ENCODE results near the gene DDX59.

Gene DDX59

GRCh38 chr1:200658037-200658818, 11.5 kb downstream of the DDX59 start:
- H3K9me3 ChIP-seq (ENCODE audit: control insufficient read depth in 5 of 5, low read length in 5 of 5) = no peaks in the 10 kb centered on the region
- no peak overlapping the region for H3K4me3 ChIP-seq (ENCODE audit: low read depth in 1 of 5, low read length in 5 of 5)
- no peaks in the 10 kb centered on the region for H3K27me3 ChIP-seq (ENCODE audit: control insufficient read depth in 5 of 5, insufficient read depth in 4 of 5, low read length in 5 of 5)
- H3K36me3 ChIP-seq (ENCODE audit: control insufficient read depth in 5 of 5, insufficient read depth in 5 of 5, low read length in 5 of 5) = peaks cover 11 to 74% (median 31%) of the 10 kb centered on the region in 5 donors
- peaks cover 0 to 4% (median 0%) of the 10 kb centered on the region in 5 donors for H3K4me1 ChIP-seq (ENCODE audit: control insufficient read depth in 5 of 5, insufficient read depth in 5 of 5, low read length in 5 of 5)
- H3K9ac ChIP-seq (ENCODE audit: low read length in 5 of 5) = no peak overlapping the region
- H3K27ac ChIP-seq (ENCODE audit: low read depth, low read length) = no peak overlapping the region

GRCh38 chr1:200654660-200655059, 15.0 kb downstream of the DDX59 start:
- Histone ChIP-seq H3K27ac (ENCODE audit: low read depth, low read length) (no peak overlapping the region), H3K9ac (ENCODE audit: low read length in 5 of 5) (no peak overlapping the region), H3K27me3 (ENCODE audit: control insufficient read depth in 5 of 5, insufficient read depth in 4 of 5, low read length in 5 of 5) (no peaks in the 10 kb centered on the region), H3K9me3 (ENCODE audit: control insufficient read depth in 5 of 5, low read length in 5 of 5) (no peaks in the 10 kb centered on the region), H3K36me3 (ENCODE audit: control insufficient read depth in 5 of 5, insufficient read depth in 5 of 5, low read length in 5 of 5) (peaks cover 14 to 56% (median 32%) of the 10 kb centered on the region in 5 donors), H3K4me3 (ENCODE audit: low read depth in 1 of 5, low read length in 5 of 5) (no peak overlapping the region), H3K4me1 (ENCODE audit: control insufficient read depth in 5 of 5, insufficient read depth in 5 of 5, low read length in 5 of 5) (no peaks in the 10 kb centered on the region)

- H3K4me3 ChIP-seq (ENCODE audit: low read depth in 1 of 5, low read length in 5 of 5) = no peak overlapping the region
- H3K27ac ChIP-seq (ENCODE audit: low read depth, low read length) = no peak overlapping the region
- no peaks in the 10 kb centered on the region for H3K27me3 ChIP-seq (ENCODE audit: control insufficient read depth in 5 of 5, insufficient read depth in 4 of 5, low read length in 5 of 5)
- H3K36me3 ChIP-seq (ENCODE audit: control insufficient read depth in 5 of 5, insufficient read depth in 5 of 5, low read length in 5 of 5) = peaks cover 20 to 54% (median 30%) of the 10 kb centered on the region in 5 donors
- H3K9me3 ChIP-seq (ENCODE audit: control insufficient read depth in 5 of 5, low read length in 5 of 5) = no peaks in the 10 kb centered on the region
- H3K4me1 ChIP-seq (ENCODE audit: control insufficient read depth in 5 of 5, insufficient read depth in 5 of 5, low read length in 5 of 5) = no peaks in the 10 kb centered on the region
- H3K9ac ChIP-seq (ENCODE audit: low read length in 5 of 5) = no peak overlapping the region
Measured at GRCh38 chr1:200653022-200653462, 16.7 kb downstream of the DDX59 start.

- Histone ChIP-seq H3K9me3 (ENCODE audit: control insufficient read depth in 5 of 5, low read length in 5 of 5) (no peaks in the 10 kb centered on the region), H3K27me3 (ENCODE audit: control insufficient read depth in 5 of 5, insufficient read depth in 4 of 5, low read length in 5 of 5) (no peaks in the 10 kb centered on the region), H3K36me3 (ENCODE audit: control insufficient read depth in 5 of 5, insufficient read depth in 5 of 5, low read length in 5 of 5) (peaks cover 19 to 52% (median 26%) of the 10 kb centered on the region in 5 donors), H3K9ac (ENCODE audit: low read length in 5 of 5) (no peak overlapping the region), H3K4me3 (ENCODE audit: low read depth in 1 of 5, low read length in 5 of 5) (no peak overlapping the region), H3K4me1 (ENCODE audit: control insufficient read depth in 5 of 5, insufficient read depth in 5 of 5, low read length in 5 of 5) (no peaks in the 10 kb centered on the region), H3K27ac (ENCODE audit: low read depth, low read length) (no peak overlapping the region)
Measured at GRCh38 chr1:200652378-200652777, 17.3 kb downstream of the DDX59 start.

GRCh38 chr1:200646515-200646914, 23.2 kb downstream of the DDX59 start:
- H3K27me3 ChIP-seq (ENCODE audit: control insufficient read depth in 5 of 5, insufficient read depth in 4 of 5, low read length in 5 of 5) = no peaks in the 10 kb centered on the region
- H3K4me3 ChIP-seq (ENCODE audit: low read depth in 1 of 5, low read length in 5 of 5) = no peak overlapping the region
- H3K27ac ChIP-seq (ENCODE audit: low read depth, low read length) = no peak overlapping the region
- no peaks in the 10 kb centered on the region for H3K4me1 ChIP-seq (ENCODE audit: control insufficient read depth in 5 of 5, insufficient read depth in 5 of 5, low read length in 5 of 5)
- no peaks in the 10 kb centered on the region for H3K9me3 ChIP-seq (ENCODE audit: control insufficient read depth in 5 of 5, low read length in 5 of 5)
- peaks cover 15 to 38% (median 17%) of the 10 kb centered on the region in 5 donors for H3K36me3 ChIP-seq (ENCODE audit: control insufficient read depth in 5 of 5, insufficient read depth in 5 of 5, low read length in 5 of 5)
- H3K9ac ChIP-seq (ENCODE audit: low read length in 5 of 5) = no peak overlapping the region

GRCh38 chr1:200644021-200644420, 25.7 kb downstream of the DDX59 start:
- H3K27me3 ChIP-seq (ENCODE audit: control insufficient read depth in 5 of 5, insufficient read depth in 4 of 5, low read length in 5 of 5) = no peaks in the 10 kb centered on the region
- H3K9ac ChIP-seq (ENCODE audit: low read length in 5 of 5) = no peak overlapping the region
- H3K27ac ChIP-seq (ENCODE audit: low read depth, low read length) = no peak overlapping the region
- peaks cover 12 to 32% (median 16%) of the 10 kb centered on the region in 5 donors for H3K36me3 ChIP-seq (ENCODE audit: control insufficient read depth in 5 of 5, insufficient read depth in 5 of 5, low read length in 5 of 5)
- peaks cover 0 to 8% (median 0%) of the 10 kb centered on the region in 5 donors for H3K4me1 ChIP-seq (ENCODE audit: control insufficient read depth in 5 of 5, insufficient read depth in 5 of 5, low read length in 5 of 5)
- H3K4me3 ChIP-seq (ENCODE audit: low read depth in 1 of 5, low read length in 5 of 5) = no peak overlapping the region
- H3K9me3 ChIP-seq (ENCODE audit: control insufficient read depth in 5 of 5, low read length in 5 of 5) = no peaks in the 10 kb centered on the region

GRCh38 chr1:200642481-200642880, 27.2 kb downstream of the DDX59 start:
- Histone ChIP-seq H3K36me3 (ENCODE audit: control insufficient read depth in 5 of 5, insufficient read depth in 5 of 5, low read length in 5 of 5) (peaks cover 5 to 20% (median 8%) of the 10 kb centered on the region in 5 donors), H3K27ac (ENCODE audit: low read depth, low read length) (no peak overlapping the region), H3K9ac (ENCODE audit: low read length in 5 of 5) (no peak overlapping the region), H3K9me3 (ENCODE audit: control insufficient read depth in 5 of 5, low read length in 5 of 5) (no peaks in the 10 kb centered on the region), H3K4me3 (ENCODE audit: low read depth in 1 of 5, low read length in 5 of 5) (no peak overlapping the region), H3K4me1 (ENCODE audit: control insufficient read depth in 5 of 5, insufficient read depth in 5 of 5, low read length in 5 of 5) (peaks cover 0 to 8% (median 0%) of the 10 kb centered on the region in 5 donors), H3K27me3 (ENCODE audit: control insufficient read depth in 5 of 5, insufficient read depth in 4 of 5, low read length in 5 of 5) (no peaks in the 10 kb centered on the region)

- H3K4me1 ChIP-seq (ENCODE audit: control insufficient read depth in 5 of 5, insufficient read depth in 5 of 5, low read length in 5 of 5) = peaks cover 0 to 8% (median 0%) of the 10 kb centered on the region in 5 donors
- H3K9ac ChIP-seq (ENCODE audit: low read length in 5 of 5) = no peak overlapping the region
- no peak overlapping the region for H3K27ac ChIP-seq (ENCODE audit: low read depth, low read length)
- no peaks in the 10 kb centered on the region for H3K27me3 ChIP-seq (ENCODE audit: control insufficient read depth in 5 of 5, insufficient read depth in 4 of 5, low read length in 5 of 5)
- H3K4me3 ChIP-seq (ENCODE audit: low read depth in 1 of 5, low read length in 5 of 5) = no peak overlapping the region
- H3K36me3 ChIP-seq (ENCODE audit: control insufficient read depth in 5 of 5, insufficient read depth in 5 of 5, low read length in 5 of 5) = peaks cover 0 to 10% (median 0%) of the 10 kb centered on the region in 5 donors
- H3K9me3 ChIP-seq (ENCODE audit: control insufficient read depth in 5 of 5, low read length in 5 of 5) = no peaks in the 10 kb centered on the region
Measured at GRCh38 chr1:200640963-200641401, 28.7 kb downstream of the DDX59 start.

GRCh38 chr1:200640373-200640962, 29.2 kb downstream of the DDX59 start:
- peaks cover 0 to 8% (median 0%) of the 10 kb centered on the region in 5 donors for H3K4me1 ChIP-seq (ENCODE audit: control insufficient read depth in 5 of 5, insufficient read depth in 5 of 5, low read length in 5 of 5)
- no peak overlapping the region for H3K9ac ChIP-seq (ENCODE audit: low read length in 5 of 5)
- H3K36me3 ChIP-seq (ENCODE audit: control insufficient read depth in 5 of 5, insufficient read depth in 5 of 5, low read length in 5 of 5) = peaks cover 0 to 8% (median 0%) of the 10 kb centered on the region in 5 donors
- no peak overlapping the region for H3K4me3 ChIP-seq (ENCODE audit: low read depth in 1 of 5, low read length in 5 of 5)
- no peaks in the 10 kb centered on the region for H3K9me3 ChIP-seq (ENCODE audit: control insufficient read depth in 5 of 5, low read length in 5 of 5)
- H3K27me3 ChIP-seq (ENCODE audit: control insufficient read depth in 5 of 5, insufficient read depth in 4 of 5, low read length in 5 of 5) = no peaks in the 10 kb centered on the region
- H3K27ac ChIP-seq (ENCODE audit: low read depth, low read length) = no peak overlapping the region

- no peaks in the 10 kb centered on the region for H3K36me3 ChIP-seq (ENCODE audit: control insufficient read depth in 5 of 5, insufficient read depth in 5 of 5, low read length in 5 of 5)
- H3K27me3 ChIP-seq (ENCODE audit: control insufficient read depth in 5 of 5, insufficient read depth in 4 of 5, low read length in 5 of 5) = no peaks in the 10 kb centered on the region
- no peak overlapping the region for H3K4me3 ChIP-seq (ENCODE audit: low read depth in 1 of 5, low read length in 5 of 5)
- peaks cover 0 to 8% (median 0%) of the 10 kb centered on the region in 5 donors for H3K4me1 ChIP-seq (ENCODE audit: control insufficient read depth in 5 of 5, insufficient read depth in 5 of 5, low read length in 5 of 5)
- H3K9me3 ChIP-seq (ENCODE audit: control insufficient read depth in 5 of 5, low read length in 5 of 5) = no peaks in the 10 kb centered on the region
- H3K9ac ChIP-seq (ENCODE audit: low read length in 5 of 5) = no peak overlapping the region
- H3K27ac ChIP-seq (ENCODE audit: low read depth, low read length) = no peak overlapping the region
Measured at GRCh38 chr1:200638073-200638472, 31.6 kb downstream of the DDX59 start.
